GM12873 (cell line): ENCODE data around the gene JOSD1.

Source experiments
- TF ChIP-seq, protein P1 (sequence below): IDR thresholded peaks from 2 replicates; pipeline ENCODE4 v1.5.1; 2012; ENCODE audit warnings: low read depth, mild to moderate bottlenecking, moderate library complexity, low read length, control low read depth; ENCODE audit not compliant: insufficient read depth; ENCODE audit errors: missing control alignments

Gene JOSD1

DNA sequence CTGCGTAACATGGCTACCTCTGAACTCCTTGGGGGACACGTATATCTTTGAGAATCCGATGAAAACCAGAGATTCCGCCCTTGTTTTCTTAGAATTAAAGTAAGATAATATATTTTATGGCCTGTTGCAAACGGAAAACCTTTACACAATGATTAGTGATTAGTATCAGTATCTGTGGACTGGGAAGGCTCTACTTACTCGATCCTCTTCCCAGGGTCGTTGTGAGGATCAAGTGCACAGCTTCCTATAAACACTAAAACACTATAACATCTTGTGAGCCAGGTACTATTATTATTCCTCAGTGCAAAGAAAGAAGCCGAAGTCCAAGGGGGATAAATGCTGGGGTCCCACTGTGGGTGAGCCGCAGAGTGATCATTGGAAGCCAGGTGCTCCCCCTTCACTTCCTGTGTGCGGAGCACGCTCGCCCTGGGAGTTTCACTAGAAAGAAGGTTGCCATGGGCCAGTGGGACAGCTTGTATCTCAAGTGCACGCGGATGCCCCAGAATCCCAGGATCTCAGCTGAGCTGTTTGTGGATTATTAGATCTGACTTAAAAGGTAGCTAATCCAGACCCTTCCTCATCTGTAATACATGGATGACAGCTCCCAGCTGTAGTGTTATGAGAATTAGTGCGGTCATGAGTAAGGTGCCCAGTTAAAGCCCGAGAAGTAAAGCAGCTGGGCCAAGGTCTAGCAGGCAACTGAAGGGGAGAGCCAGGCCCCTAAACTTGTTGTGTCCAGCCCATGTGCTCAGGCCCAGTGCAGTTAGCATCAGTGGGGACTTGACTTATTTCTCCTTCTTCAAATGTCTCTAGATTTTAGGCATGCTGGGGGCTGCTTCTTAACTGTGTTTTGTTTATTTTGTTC, 43.5 kb downstream of the JOSD1 start:
- TF ChIP-seq, protein P1, sequence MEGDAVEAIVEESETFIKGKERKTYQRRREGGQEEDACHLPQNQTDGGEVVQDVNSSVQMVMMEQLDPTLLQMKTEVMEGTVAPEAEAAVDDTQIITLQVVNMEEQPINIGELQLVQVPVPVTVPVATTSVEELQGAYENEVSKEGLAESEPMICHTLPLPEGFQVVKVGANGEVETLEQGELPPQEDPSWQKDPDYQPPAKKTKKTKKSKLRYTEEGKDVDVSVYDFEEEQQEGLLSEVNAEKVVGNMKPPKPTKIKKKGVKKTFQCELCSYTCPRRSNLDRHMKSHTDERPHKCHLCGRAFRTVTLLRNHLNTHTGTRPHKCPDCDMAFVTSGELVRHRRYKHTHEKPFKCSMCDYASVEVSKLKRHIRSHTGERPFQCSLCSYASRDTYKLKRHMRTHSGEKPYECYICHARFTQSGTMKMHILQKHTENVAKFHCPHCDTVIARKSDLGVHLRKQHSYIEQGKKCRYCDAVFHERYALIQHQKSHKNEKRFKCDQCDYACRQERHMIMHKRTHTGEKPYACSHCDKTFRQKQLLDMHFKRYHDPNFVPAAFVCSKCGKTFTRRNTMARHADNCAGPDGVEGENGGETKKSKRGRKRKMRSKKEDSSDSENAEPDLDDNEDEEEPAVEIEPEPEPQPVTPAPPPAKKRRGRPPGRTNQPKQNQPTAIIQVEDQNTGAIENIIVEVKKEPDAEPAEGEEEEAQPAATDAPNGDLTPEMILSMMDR, result no peak

DNA sequence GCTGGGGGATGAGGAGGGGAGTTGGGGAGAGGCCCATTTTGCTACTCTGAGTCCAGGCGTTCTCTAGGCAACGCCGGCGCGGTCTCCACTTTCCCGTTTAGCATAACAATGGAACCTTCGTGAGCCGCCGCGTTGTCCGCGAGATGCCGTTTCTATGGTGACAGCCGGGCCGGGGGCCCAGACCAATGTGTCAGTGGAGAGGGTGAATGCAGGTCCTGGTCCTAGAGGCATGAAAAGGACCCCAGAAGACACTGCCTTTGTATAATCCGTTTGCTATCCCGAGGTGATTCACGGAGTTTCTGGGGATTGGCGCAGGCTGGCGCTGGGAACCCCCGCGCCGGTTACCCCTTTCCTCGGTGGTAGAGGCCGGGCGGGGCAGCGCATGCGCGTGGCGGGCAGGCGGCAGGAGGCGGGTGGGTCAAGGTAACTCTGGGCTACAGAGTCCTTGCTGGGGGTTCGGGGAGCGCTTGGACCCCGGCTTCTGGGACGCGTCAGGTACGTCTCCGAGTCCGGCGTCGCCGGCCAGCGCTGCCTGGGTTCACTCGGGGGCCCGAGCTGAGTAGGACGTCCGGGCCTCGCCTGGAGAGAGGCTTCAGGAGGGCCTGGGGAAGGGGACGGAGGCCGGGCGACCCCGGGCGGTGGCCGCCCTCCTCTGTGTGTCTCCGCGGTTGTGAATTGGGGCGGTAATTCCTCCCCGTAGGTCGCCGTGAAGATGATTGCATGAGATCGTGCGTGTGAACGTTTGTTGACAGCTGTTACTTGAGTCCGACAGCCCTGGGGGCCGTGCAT, 44.3 kb downstream of the JOSD1 start, which contains the start of the genes CBY1 and FAM227A:
Gene CBY1, plus strand, starts transcription at position 383 of the 789 bp plus-strand sequence. CDS start 11,417 bp downstream, outside the sequence.
Gene FAM227A, minus strand, starts transcription at position 137 of the 789 bp plus-strand sequence. CDS start 6,224 bp downstream, outside the sequence.
- TF ChIP-seq, protein P1, result no peak

DNA sequence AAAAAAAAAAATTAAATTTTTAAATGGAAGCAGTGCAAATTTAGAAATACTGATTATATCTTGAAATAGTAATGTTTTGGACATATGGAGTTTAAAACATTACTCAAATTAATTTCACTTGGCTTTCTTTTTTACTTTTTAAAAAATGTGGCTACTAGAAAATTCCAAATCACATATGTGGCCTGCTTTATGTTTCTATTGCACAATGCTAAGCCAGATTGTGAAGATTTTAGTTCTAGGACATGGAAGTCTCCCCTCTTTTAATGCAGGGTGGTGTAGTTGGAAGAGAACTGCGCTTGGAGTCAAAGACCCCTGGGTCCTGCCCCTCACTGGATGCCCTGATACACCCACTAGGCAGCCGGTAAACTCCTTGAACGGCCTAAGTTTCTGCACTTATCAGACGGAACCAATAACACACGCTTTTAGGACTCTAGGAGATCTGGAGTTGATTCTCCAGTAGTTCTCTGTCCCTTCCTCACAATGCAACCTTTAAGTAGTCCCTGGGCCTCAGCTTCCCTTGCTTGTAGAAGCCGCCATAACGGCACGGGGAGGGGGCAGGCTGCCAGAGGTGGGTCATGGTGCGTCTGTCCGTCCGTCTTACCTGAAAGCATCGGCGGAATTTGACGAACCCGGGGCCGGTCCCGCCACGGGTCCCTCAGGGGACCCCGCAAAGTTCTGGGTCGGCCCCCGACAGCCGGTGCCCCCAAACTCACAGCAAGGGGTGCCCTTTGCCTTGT, 45.1 kb downstream of the JOSD1 start:
- TF ChIP-seq, protein P1, result no peak

DNA sequence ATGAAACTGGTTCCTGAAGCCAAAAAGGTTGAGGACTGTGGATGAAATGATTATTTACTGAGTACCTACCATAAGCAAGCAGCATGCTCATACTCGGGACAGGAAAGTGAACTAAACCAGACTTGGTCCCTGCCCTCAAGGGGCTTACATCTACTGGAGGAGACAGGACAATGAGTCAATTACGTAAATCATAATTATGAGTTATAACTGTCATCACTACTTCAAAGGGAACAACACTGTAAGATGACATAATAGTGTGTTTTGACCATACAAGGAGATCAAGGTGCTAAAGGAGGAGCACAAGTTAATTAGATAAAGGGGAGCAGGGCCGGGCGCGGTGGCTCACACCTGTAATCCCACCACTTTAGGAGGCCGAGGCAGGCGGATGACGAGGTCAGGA, 47.0 kb downstream of the JOSD1 start:
- TF ChIP-seq, protein P1, result no peak

DNA sequence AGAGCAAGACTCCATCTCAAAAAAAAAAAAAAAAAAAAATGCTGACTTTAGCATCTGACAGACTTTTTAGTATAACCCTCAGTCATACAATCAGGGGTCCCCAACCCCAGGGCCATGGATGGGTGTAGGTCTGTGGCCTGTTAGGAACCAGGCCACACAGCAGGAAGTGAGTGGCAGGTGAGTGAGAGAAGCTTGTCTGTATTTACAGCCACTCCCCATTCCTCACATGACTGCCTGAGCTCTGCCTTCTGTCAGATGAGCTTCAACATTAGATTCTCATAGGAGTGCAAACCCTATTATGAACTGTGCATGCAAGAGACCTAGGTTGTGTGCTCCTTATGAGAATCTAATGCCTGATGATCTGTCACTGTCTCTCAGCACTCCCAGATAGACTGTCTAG, 47.9 kb downstream of the JOSD1 start:
- TF ChIP-seq, protein P1, result no peak

DNA sequence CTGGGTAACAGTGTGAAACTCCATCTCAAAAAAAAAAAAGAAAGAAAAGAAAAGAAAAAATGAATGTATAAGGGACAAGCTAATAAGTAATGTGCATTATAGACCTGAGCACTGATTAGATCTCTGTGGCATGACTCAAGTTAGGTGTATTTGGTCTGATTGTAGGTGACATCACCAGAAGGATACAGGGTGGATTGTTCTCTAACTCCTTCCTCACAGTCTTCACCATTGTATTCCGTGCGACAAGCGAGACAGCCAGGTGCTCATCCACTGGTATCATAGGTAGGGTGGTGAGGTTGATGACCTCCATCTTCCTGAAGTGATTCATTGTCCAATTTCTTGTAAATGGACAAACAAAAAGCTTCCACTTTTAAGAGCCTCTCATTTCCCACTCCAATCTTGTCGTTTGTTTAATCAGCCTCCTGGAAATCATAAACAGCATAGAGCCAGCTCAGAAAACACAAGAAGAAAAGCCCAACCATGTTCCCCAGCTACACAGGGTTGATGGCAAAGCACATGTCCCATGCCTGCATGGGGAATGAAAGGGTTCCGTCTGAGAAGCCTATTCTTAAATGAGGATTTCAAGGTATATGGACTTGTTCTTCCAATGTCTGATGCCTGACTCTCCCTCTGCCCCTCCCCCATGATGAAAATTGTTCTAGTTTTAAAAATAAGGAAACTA, 50.8 kb downstream of the JOSD1 start:
- TF ChIP-seq, protein P1, result no peak
